Uterus (tissue), 2 donors: ENCODE measurements around the gene ZC3H18.

Source experiments
- POLR2A ChIP-seq, 2 donors: fragments of 450-650 bp; IDR thresholded peaks; one replicate each; pipeline ENCODE4 v1.6.1; 2016; ENCODE audit warnings: antibody characterized with exemption in 2 of 2, mild to moderate bottlenecking in 1 of 2, moderate library complexity in 1 of 2
- TF ChIP-seq, protein P1 (sequence below), 4 experiments: fragments of 200-600 bp in 2 of 4; fragments of 450-650 bp in 2 of 4; sonication (generic) in 2 of 4; IDR thresholded peaks; one replicate each; pipeline ENCODE4 v1.5.1; 2016 to 2019; ENCODE audit warnings: antibody characterized with exemption in 4 of 4, mild to moderate bottlenecking in 2 of 4, moderate library complexity in 1 of 4

GRCh38 chr16:88639231-88640038 is 69.2 kb downstream of the ZC3H18 start:
- TF ChIP-seq, protein P1, sequence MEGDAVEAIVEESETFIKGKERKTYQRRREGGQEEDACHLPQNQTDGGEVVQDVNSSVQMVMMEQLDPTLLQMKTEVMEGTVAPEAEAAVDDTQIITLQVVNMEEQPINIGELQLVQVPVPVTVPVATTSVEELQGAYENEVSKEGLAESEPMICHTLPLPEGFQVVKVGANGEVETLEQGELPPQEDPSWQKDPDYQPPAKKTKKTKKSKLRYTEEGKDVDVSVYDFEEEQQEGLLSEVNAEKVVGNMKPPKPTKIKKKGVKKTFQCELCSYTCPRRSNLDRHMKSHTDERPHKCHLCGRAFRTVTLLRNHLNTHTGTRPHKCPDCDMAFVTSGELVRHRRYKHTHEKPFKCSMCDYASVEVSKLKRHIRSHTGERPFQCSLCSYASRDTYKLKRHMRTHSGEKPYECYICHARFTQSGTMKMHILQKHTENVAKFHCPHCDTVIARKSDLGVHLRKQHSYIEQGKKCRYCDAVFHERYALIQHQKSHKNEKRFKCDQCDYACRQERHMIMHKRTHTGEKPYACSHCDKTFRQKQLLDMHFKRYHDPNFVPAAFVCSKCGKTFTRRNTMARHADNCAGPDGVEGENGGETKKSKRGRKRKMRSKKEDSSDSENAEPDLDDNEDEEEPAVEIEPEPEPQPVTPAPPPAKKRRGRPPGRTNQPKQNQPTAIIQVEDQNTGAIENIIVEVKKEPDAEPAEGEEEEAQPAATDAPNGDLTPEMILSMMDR (IDR thresholded peaks at IDR 0.05), result no peak
- TF ChIP-seq POLR2A (IDR thresholded peaks at IDR 0.05), result no peak
